ENCODE measurements around the gene BIRC3. TPM values are rescaled to one million over a fixed set of nuclear protein-coding genes. Genes with fewer than 3 reads are reported as not detected.
"Not testable (repeated sequence)": the region's sequence is repeated elsewhere in the genome, so short reads cannot be mapped to it uniquely, and the experiment has no call there.

BIRC3 gene
- total RNA-seq, 1 donor from 2014 or later, result 69.9 TPM

- peak; percentile 72 for DNase-seq (ENCODE audit: low read depth)
Observed at GRCh38 chr11:102295045-102295444, 22.2 kb upstream of the BIRC3 start.

DNA sequence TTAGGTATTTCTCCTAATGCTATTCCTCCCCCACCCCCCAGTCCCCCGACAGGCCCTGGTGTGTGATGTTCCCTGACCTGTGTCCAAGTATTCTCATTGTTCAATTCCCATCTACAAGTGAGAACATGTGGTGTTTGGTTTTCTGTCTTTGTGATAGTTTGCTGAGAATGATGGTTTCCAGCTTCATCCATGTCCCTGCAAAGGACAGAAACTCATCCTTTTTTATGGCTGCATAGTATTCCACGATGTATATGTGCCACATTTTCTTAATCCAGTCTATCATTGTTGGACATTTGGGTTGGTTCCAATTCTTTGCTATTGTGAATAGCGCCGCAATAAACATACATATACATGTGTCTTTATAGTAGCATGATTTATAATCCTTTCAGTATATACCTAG is 20.5 kb upstream of the BIRC3 start:
- not testable (repeated sequence) for DNase-seq (ENCODE audit: low read depth)

- not testable (repeated sequence) for DNase-seq (ENCODE audit: low read depth)
Observed at GRCh38 chr11:102300837-102301236, 16.4 kb upstream of the BIRC3 start.

DNA sequence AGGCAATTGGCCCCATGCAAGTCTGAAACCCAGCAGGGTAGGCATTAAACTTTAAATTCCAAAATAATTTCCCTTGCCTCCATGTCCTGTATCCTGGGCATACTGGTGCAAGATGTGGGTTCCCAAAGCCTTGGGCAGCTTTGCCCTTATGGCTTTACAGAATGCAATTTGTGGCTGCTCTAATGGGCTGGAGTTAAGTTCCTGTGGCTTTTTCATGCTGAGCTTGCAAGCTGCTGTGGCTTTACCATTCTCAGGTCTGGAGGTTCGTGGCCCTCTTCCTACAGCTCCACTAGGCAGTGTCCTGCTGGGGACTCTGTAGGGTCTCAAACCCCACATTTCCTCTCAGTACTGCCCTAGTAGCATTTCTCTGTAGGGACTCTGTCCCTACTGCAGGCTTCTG is 15.0 kb upstream of the BIRC3 start:
- DNase-seq (ENCODE audit: low read depth), result no peak

- no peak for DNase-seq (ENCODE audit: low read depth)
Observed at GRCh38 chr11:102304686-102305085, 12.6 kb upstream of the BIRC3 start.

DNA sequence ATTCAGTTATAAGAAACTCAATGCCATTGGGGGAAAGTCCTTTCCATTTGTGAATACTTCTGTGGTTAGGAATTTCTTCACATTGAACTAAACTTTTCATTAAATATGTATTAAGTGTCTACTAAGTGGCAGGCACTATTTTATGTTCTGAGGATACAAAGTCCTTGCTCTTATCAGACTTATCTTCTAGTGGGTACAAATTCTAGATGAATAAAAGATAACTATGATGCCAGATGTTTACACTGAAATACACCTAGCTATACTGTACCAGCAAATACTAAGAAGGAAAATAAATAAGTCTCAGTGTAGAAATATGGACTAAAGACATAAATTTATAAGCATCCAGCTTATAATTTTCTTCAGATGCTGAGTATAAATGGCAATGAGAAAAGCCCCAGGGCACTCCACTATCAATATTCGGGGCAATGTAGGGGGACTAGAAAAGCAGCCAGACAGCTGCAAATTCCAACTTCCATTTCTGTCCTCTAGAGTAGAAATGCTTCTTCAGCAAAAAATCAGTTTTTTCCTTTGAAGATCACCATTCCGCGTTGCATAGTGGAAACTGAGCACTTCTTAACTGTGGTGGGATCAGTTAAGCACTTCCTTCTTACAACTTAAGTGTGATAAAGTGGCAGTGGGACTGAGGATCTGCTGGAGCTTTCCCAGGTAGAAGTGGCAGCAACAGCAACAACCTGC is 11.8 kb upstream of the BIRC3 start:
- no peak for DNase-seq (ENCODE audit: low read depth)

- DNase-seq (ENCODE audit: low read depth), result peak; percentile 89
Observed at GRCh38 chr11:102306048-102306597, 11.2 kb upstream of the BIRC3 start.

- DNase-seq (ENCODE audit: low read depth), result no peak
Observed at GRCh38 chr11:102306817-102307726, 10.2 kb upstream of the BIRC3 start.

DNA sequence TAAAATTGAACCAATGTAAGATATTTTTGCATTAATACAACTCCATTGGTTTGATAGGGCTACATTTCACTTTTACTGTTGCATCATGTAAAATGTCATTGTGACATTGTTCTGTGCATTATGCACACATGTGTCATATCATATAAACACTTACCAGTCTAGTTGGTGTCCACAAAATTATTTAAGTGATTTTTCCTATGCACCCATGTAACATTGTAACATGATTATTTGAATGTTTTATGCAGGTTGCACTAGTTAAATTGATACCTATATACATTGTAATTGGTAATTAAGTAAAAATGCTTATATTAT is 9.6 kb upstream of the BIRC3 start:
- no peak for DNase-seq (ENCODE audit: low read depth)

DNA sequence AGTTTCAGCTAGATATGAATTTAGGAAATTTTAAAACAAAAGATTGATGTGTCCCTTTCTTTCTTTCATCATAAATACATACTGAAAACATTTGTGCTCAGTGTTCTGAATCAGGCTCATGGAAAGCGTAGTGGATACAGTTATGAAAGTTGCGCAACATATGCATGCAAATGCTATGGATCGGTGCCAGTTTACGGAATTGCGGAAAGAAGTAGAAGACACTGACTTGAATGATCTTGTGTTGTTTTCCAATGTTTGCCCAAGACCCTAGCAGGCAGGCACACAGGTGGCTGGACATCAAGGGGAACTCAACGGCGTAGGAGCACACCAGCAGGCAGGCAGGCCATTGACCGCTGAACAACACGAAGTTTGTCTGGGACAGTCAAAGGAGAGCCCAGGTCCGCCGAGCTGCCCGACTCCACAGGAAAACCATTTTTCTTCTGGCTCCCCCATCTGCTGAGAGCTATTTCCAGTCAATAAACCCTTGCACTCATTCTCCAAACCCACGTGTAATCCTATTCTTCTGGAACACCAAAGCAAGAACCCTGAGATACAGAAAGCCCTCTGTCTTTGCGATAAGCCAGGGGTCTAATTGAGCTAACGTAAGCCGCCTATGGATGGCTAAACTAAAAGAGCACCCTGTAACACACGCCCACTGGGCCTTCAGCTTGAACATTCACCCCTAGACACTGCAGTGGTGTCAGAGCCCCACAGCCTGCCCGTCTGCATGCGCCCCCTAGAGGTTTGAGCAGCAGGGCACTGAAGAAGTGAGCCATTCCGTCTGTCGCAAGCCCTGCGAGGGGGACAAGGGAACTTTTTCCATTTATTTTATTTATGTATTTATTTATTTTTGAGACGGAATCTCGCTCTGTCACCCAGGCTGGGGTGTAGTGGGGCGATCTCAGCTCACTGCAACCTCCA is 7.4 kb upstream of the BIRC3 start:
- no peak for DNase-seq (ENCODE audit: low read depth)

GRCh38 chr11:102312667-102313066 is 4.6 kb upstream of the BIRC3 start:
- DNase-seq (ENCODE audit: low read depth), result peak; percentile 58

GRCh38 chr11:102313238-102313940 is 3.9 kb upstream of the BIRC3 start:
- DNase-seq (ENCODE audit: low read depth), result no peak

DNA sequence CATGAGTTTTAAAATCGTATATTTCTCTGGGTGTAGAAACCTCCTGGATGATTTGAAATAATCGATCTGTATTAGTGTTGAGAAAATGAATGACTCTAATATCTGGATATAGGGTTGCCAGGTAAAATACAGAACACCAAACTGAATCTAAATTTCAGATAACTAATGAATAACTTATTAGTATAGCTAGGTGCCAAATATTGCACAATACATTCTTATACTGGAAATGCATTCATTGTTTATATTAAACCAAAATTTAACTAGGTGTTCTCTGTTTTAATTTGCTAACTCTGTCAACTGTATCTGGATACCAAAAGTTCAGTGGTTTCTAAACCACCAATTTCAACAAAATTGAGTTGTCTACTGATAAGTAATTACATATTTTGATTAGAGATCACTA is 2.5 kb upstream of the BIRC3 start:
- DNase-seq (ENCODE audit: low read depth), result peak; percentile 31

DNA sequence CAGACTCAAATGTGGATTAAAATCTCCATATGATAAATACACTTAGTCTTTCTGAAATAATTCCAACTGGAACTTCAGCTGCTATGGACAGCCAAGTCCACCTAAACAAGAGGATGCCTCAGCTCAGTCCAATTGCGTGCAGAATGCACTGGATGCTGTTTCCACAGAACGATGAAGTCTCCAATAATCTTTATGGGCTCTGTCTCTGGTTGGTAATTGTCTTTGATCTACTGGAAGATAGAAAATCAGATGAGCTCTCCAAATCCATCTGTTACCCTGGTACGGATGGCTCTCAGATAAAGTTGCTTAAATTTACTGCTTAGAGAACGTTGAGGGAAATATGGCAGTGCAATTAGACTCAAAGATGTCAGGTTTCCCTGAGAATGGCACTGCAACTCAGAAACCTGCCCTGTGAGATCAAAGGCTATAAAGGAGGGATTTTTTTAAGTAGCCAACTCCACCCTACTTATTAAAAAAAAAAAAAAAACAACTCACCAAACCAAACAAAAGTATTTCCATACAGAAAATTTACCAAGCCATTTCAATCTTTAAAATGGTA is 859 bp upstream of the BIRC3 start:
- DNase-seq (ENCODE audit: low read depth), result no peak

DNA sequence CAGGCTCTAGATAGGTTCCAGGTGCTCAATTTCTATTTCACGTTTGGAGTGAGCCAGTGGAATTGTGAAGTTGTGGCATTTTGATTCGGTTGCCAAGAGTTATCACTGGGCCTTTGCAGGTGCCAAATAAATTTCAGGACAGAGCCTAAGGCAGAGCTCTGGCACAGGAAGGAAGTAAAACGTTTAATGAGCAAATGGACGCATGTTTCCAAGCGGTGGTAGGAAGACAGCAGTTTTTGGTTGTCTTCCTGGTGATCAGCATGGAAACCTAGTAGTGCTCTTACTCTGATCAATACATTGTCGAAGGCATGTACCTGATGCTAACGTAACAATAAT is 452 bp downstream of the BIRC3 start:
- no peak for DNase-seq (ENCODE audit: low read depth)

GRCh38 chr11:102318469-102318868 is 1.2 kb downstream of the BIRC3 start:
- DNase-seq (ENCODE audit: low read depth), result peak; percentile 64

- no peak for DNase-seq (ENCODE audit: low read depth)
Observed at GRCh38 chr11:102319544-102319943, 2.3 kb downstream of the BIRC3 start.

DNA sequence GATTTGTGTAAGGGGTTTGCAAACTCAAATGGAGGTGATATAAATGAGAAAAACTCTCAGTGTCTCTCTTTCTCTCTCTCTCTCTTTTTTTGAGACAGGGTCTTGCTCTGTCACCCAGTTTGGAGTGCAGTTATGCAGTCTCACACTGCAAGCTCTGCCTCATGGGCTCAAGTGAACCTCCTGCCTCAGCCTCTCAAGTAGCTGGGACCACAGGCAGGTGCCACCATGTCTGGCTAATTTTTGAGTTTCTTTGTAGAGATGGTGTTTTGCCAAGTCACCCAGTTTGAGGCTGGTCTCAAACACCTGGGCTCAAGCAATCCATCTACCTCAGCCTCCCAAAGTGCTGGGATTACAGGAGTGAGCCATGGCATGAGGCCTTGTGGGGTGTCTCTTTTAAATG is 2.9 kb downstream of the BIRC3 start:
- no peak for DNase-seq (ENCODE audit: low read depth)

- no peak for DNase-seq (ENCODE audit: low read depth)
Observed at GRCh38 chr11:102320679-102321078, 3.4 kb downstream of the BIRC3 start.

- DNase-seq (ENCODE audit: low read depth), result no peak
Observed at GRCh38 chr11:102322560-102322959, 5.3 kb downstream of the BIRC3 start.
